Ovary (tissue), 9 donors: Measurements from ENCODE around the gene RHOU. TPM values are rescaled to one million over a fixed set of nuclear protein-coding genes. Genes with fewer than 3 reads are reported as not detected.
A peak's percentile ranks its signal among the peaks of the same experiment; 100 is the strongest.
"Not testable (repeated sequence)": the region's sequence is repeated elsewhere in the genome, so short reads cannot be mapped to it uniquely, and the experiment has no call there.

Source experiments
- DNase-seq, 5 donors: peaks; one replicate each; pipeline ENCODE4 v3.0.0-alpha.2; 2019 to 2020
- H3K27ac ChIP-seq, 2 donors: fragments of 200-600 bp; one replicate each; pipeline versions ENCODE4 v1.5.1 to v1.8.0; 2019 to 2022
- H3K27me3 ChIP-seq: fragments of 200-600 bp; one replicate; pipeline ENCODE4 v1.8.0; 2022
- H3K36me3 ChIP-seq: fragments of 200-600 bp; sonication (generic); one replicate; pipeline ENCODE4 v1.5.1; 2019
- H3K4me1 ChIP-seq: one replicate; pipeline ENCODE4 v1.8.1; 2013; ENCODE audit warnings: mild to moderate bottlenecking, moderate library complexity; ENCODE audit not compliant: insufficient read depth
- H3K4me3 ChIP-seq: fragments of 200-600 bp; sonication (generic); one replicate; pipeline ENCODE4 v1.5.1; 2017
- H3K9me3 ChIP-seq, 2 donors: fragments of 200-600 bp in 1 of 2; sonication (generic) in 1 of 2; one replicate each; pipeline versions ENCODE4 v1.5.1 to v1.8.1; 2013 to 2019; ENCODE audit warnings: mild to moderate bottlenecking in 1 of 2, moderate library complexity in 1 of 2
- CTCF ChIP-seq, 3 donors: fragments of 450-650 bp in 2 of 3; fragments of 200-600 bp in 1 of 3; IDR thresholded peaks; one replicate each; pipeline versions ENCODE4 v1.5.1 to v1.8.0; 2016 to 2022; ENCODE audit warnings: antibody characterized with exemption in 3 of 3, mild to moderate bottlenecking in 1 of 3
- EP300 ChIP-seq: sonication (generic); formaldehyde crosslinking; IDR thresholded peaks from one replicate; pipeline ENCODE4 v1.6.1; 2017; ENCODE audit warnings: antibody characterized with exemption
- POLR2A ChIP-seq: fragments of 450-650 bp; IDR thresholded peaks from one replicate; pipeline ENCODE4 v1.6.1; 2017; ENCODE audit warnings: antibody characterized with exemption, mild to moderate bottlenecking, moderate library complexity
- WGBS, 3 donors: extraction: QIAGEN DNeasy Blood & Tissue Kit in 1 of 3; methylation state at CpG; one replicate each; pipeline versions ENCODE4 v1.1.5 to v1.1.7; 2013 to 2017; 5-methylcytosine and 5-hydroxymethylcytosine counted together
- intact Hi-C, 4 donors: fragments of 100-400 bp; cut with DNase I; formaldehyde crosslinking; loops; one replicate each; pipeline versions ENCODE4 v1.11.0 to v1.15.1; 2022 to 2023
- polyA plus RNA-seq, 2 donors: library from polyadenylated mRNA; stranded (reverse); fragments of 200-250 nt in 1 of 2; fragments of 350-450 nt in 1 of 2; fragmentation: Illumina TruSeq in 1 of 2; extraction: RNeasy Lipid Tissue Mini Kit (QIAGEN cat#74804) in 1 of 2; gene quantifications; one replicate each; pipeline ENCODE4 v1.2.3, GENCODE V29; 2013 to 2014
- total RNA-seq, 7 donors: library from RNA; depleted of rRNA in 2 of 7; stranded (reverse); fragments of >200 nt in 2 of 7; fragmentation: NEBNext Ultra II Directional in 3 of 7; extraction: Animal tissue kit (Norgen Biotek cat#: 25700) in 3 of 7; gene quantifications; one replicate each; pipeline versions ENCODE4 v1.1.0 to v1.2.4, GENCODE V29; 2016 to 2023
- donor health status: DM: no; HTN: no; CAD: no; lungs with moderate emphysema.
- donor health status: DM: no; HTN: no; CAD: no.
- donor health status: Bipolar disorder and iron deficiency.
- donor health status: DM: yes; HTN: yes; CAD: no.
- donor health status: DM: no; HTN: no; CAD: no.
- donor health status: DM: yes; HTN: yes; CAD: no.

Gene RHOU
- total and polyA plus RNA-seq, 9 donors: 20.5 to 131 (median 37.8) TPM

- Histone ChIP-seq H3K4me1 (no peaks in the 10 kb centered on the region), H3K27me3 (no peaks in the 10 kb centered on the region), H3K9me3 (no peaks in the 10 kb centered on the region), H3K4me3 (no peak overlapping the region), H3K36me3 (no peaks in the 10 kb centered on the region), H3K27ac (no peak overlapping the region)
- WGBS, 3 donors: 33 to 58% (median 38%) methylated on average over 1 of the region's 1 CpG
- intact Hi-C loops: no loop called here
- TF ChIP-seq POLR2A: no peak
- peak in 2 of 3 donors; percentile 27 to 36 for TF ChIP-seq CTCF (IDR thresholded peaks at IDR 0.05)
- no peak for TF ChIP-seq EP300
- DNase-seq: no peak
Measured at GRCh38 chr1:228691926-228692325, 43.4 kb upstream of the RHOU start.

GRCh38 chr1:228694447-228694846 lies 40.8 kb upstream of the RHOU start:
- H3K27me3 ChIP-seq, H3K4me3 ChIP-seq, H3K36me3 ChIP-seq, H3K27ac ChIP-seq, H3K9me3 ChIP-seq, H3K4me1 ChIP-seq, intact Hi-C loops, DNase-seq: not testable (repeated sequence)
- 78 to 86% (median 82%) methylated on average over 3 of the region's 3 CpGs for WGBS, 3 donors

GRCh38 chr1:228695015-228695955 lies 40.0 kb upstream of the RHOU start:
- H3K27ac ChIP-seq: no peak overlapping the region
- H3K4me3 ChIP-seq: no peak overlapping the region
- no peak for TF ChIP-seq POLR2A
- no peak for TF ChIP-seq EP300
- TF ChIP-seq CTCF (IDR thresholded peaks at IDR 0.05): no peak
- H3K27me3 ChIP-seq: no peaks in the 10 kb centered on the region
- intact Hi-C loops: no loop called here
- no peak for DNase-seq
- H3K36me3 ChIP-seq: no peaks in the 10 kb centered on the region
- no peaks in the 10 kb centered on the region for H3K4me1 ChIP-seq
- WGBS, 3 donors: 79 to 82% (median 80%) methylated on average over 9 of the region's 9 CpGs
- no peaks in the 10 kb centered on the region for H3K9me3 ChIP-seq

- 15 to 25% (median 24%) methylated on average over 6 of the region's 6 CpGs for WGBS, 3 donors
- Histone ChIP-seq H3K27me3 (no peaks in the 10 kb centered on the region), H3K9me3 (no peaks in the 10 kb centered on the region), H3K27ac (no peak overlapping the region), H3K4me3 (no peak overlapping the region), H3K36me3 (no peaks in the 10 kb centered on the region), H3K4me1 (no peaks in the 10 kb centered on the region)
- DNase-seq: peak; percentile 60 to 85 (median 75)
- intact Hi-C loops: no loop called here
- no peak for TF ChIP-seq CTCF (IDR thresholded peaks at IDR 0.05)
- no peak for TF ChIP-seq POLR2A
- no peak for TF ChIP-seq EP300
Measured at GRCh38 chr1:228697207-228698016, 37.9 kb upstream of the RHOU start.
